ENCODE measurements around the gene OST4. TPM values are rescaled to one million over a fixed set of nuclear protein-coding genes. Genes with fewer than 3 reads are reported as not detected.

OST4 gene
- total RNA-seq, 1 donor from 2014 or later, result 254 TPM

DNA sequence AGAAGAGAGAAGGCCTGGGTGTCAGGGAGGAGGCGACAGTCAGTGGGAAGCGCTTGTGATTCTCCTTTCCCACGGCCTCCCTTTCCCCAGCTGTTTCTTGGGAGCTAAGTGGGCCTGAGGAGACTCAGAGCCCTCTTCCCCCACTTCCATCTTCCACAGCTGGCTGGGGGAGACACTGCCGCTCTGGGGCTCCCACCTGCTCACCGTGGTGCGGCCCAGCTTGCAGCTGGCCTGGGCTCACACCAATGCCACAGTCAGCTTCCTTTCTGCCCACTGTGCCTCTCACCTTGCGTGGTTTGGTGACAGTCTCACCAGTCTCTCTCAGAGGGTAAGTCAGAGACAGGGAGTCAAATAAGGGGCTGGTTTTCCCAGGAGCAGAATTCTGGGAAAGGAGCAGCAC, 31.6 kb downstream of the OST4 start:
- no peak for DNase-seq (ENCODE audit: low spot score in 2 of 2, unreplicated experiment in 2 of 2)
- peaks cover 13% of the 10 kb centered on the region for H3K36me3 Mint-ChIP-seq
- TF ChIP-seq, protein P1, sequence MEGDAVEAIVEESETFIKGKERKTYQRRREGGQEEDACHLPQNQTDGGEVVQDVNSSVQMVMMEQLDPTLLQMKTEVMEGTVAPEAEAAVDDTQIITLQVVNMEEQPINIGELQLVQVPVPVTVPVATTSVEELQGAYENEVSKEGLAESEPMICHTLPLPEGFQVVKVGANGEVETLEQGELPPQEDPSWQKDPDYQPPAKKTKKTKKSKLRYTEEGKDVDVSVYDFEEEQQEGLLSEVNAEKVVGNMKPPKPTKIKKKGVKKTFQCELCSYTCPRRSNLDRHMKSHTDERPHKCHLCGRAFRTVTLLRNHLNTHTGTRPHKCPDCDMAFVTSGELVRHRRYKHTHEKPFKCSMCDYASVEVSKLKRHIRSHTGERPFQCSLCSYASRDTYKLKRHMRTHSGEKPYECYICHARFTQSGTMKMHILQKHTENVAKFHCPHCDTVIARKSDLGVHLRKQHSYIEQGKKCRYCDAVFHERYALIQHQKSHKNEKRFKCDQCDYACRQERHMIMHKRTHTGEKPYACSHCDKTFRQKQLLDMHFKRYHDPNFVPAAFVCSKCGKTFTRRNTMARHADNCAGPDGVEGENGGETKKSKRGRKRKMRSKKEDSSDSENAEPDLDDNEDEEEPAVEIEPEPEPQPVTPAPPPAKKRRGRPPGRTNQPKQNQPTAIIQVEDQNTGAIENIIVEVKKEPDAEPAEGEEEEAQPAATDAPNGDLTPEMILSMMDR (IDR thresholded peaks at IDR 0.05; ENCODE audit: unreplicated experiment), result no peak
- H3K4me1 Mint-ChIP-seq, result peaks cover 3% of the 10 kb centered on the region
- no peaks in the 10 kb centered on the region for H3K9me3 Mint-ChIP-seq
- H3K27me3 Mint-ChIP-seq (ENCODE audit: low read depth), result no peaks in the 10 kb centered on the region
- H3K4me3 Mint-ChIP-seq, result no peak overlapping the region
- H3K27ac Mint-ChIP-seq, result no peak overlapping the region

DNA sequence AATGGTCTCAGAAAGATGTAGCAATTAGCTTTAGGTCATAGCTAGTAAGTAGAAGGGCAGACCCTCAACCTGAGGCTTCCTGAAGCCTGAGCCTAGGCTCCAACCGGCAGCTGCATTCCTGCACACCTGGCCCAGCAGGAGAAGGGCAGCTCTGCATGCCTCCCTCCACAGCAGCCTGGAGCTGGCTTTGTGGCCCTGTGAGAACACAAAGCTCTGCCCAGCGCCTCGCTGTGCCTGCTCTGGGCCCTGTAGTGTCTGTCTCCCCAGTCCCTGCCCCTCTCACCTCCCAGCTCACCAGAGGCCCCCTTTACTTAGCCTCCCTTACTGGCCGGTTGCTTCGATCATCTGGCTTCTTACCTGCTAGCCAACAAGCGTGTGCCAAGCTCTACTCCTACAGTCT, 32.0 kb downstream of the OST4 start:
- TF ChIP-seq, protein P1 (IDR thresholded peaks at IDR 0.05; ENCODE audit: unreplicated experiment), result no peak
- Mint-ChIP-seq H3K36me3 (peaks cover 13% of the 10 kb centered on the region), H3K9me3 (no peaks in the 10 kb centered on the region), H3K27ac (no peak overlapping the region), H3K4me3 (no peak overlapping the region), H3K4me1 (peaks cover 4% of the 10 kb centered on the region), H3K27me3 (ENCODE audit: low read depth) (no peaks in the 10 kb centered on the region)
- no peak for DNase-seq (ENCODE audit: low spot score in 2 of 2, unreplicated experiment in 2 of 2)

DNA sequence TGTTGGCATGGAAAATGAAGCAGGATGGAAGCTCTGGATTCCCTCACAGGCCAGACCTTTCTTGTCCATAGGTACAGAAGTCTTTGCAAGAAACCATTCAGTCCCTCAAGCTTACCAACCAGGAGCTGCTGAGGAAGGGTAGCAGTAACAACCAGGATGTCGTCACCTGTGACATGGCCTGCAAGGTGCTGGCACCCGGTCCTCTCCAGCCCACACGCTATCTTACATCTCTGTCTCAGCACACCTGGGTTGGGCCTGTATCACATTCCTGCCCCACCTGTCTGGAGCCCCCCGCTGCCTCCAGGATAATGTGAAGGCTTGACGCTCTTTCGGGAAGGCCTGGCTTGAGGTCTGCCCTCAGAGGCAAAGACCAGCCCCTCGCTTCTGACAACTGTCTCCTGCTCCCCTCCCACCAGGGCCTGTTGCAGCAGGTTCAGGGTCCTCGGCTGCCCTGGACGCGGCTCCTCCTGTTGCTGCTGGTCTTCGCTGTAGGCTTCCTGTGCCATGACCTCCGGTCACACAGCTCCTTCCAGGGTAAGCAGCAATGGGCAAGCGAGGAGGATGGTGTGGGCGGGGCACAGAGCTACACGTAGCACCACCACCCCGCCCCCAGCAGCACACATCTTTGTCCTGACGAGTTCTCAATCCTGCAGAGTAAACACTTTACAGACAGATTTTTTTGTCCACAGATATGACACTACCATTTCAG, 32.7 kb downstream of the OST4 start:
- Mint-ChIP-seq H3K27me3 (ENCODE audit: low read depth) (no peaks in the 10 kb centered on the region), H3K9me3 (no peaks in the 10 kb centered on the region), H3K27ac (no peak overlapping the region), H3K4me3 (no peak overlapping the region), H3K4me1 (peaks cover 9% of the 10 kb centered on the region), H3K36me3 (peaks cover 13% of the 10 kb centered on the region)
- no peak for DNase-seq (ENCODE audit: low spot score in 2 of 2, unreplicated experiment in 2 of 2)
- TF ChIP-seq, protein P1 (IDR thresholded peaks at IDR 0.05; ENCODE audit: unreplicated experiment), result no peak

- H3K27me3 Mint-ChIP-seq (ENCODE audit: low read depth), result no peaks in the 10 kb centered on the region
- TF ChIP-seq, protein P1 (IDR thresholded peaks at IDR 0.05; ENCODE audit: unreplicated experiment), result no peak
- no peak overlapping the region for H3K27ac Mint-ChIP-seq
- H3K4me1 Mint-ChIP-seq, result peaks cover 16% of the 10 kb centered on the region
- no peak overlapping the region for H3K4me3 Mint-ChIP-seq
- H3K36me3 Mint-ChIP-seq, result peaks cover 13% of the 10 kb centered on the region
- no peaks in the 10 kb centered on the region for H3K9me3 Mint-ChIP-seq
- DNase-seq (ENCODE audit: low spot score in 2 of 2, unreplicated experiment in 2 of 2), result no peak
Measured at GRCh38 chr2:27038012-27038411, 33.4 kb downstream of the OST4 start.

DNA sequence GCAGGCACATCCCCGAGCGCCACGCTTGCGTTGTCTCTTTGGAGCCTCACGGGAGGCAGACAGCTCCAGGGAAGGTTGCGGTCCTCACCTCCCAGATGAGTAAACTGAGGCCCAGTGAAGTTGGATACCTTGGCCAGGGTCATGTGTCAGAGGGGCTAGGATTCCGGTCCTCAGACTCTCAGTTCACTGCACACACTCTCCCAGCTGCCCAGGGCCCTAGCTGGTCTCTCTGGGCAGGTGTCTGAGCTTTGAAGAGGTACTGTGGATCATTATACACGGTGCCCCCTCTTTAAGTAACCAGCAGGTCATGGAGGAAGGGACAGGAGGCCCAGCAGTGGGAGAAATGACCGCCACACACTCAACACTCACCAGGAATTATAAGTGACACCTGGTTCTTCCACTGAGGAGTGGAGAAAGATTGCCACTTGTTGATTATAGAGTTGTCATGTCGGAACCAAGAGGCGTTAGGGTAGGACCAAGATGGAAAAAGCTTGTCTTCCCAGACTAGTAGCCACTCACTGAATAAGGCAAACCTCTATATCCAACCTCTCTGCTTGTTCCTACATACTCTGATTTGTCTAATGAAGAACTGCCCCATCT, 38.1 kb downstream of the OST4 start:
- Mint-ChIP-seq H3K27ac (peak overlapping the region; percentile 45), H3K27me3 (ENCODE audit: low read depth) (no peaks in the 10 kb centered on the region), H3K36me3 (peaks cover 7% of the 10 kb centered on the region), H3K4me1 (peaks cover 27% of the 10 kb centered on the region), H3K9me3 (no peaks in the 10 kb centered on the region), H3K4me3 (peak overlapping the region; percentile 95)
- TF ChIP-seq, protein P1 (IDR thresholded peaks at IDR 0.05; ENCODE audit: unreplicated experiment), result no peak
- DNase-seq (ENCODE audit: low spot score in 2 of 2, unreplicated experiment in 2 of 2), result no peak
